ENCODE data around the gene SPN. TPM values are rescaled to one million over a fixed set of nuclear protein-coding genes. Genes with fewer than 3 reads are reported as not detected.

Gene SPN
- total and polyA plus RNA-seq, 2 experiments from 2014 or later, result 0.03 to 0.05 TPM

- no peaks in the 10 kb centered on the region for H4K20me1 ChIP-seq (ENCODE audit: insufficient read depth, poor library complexity, severe bottlenecking)
- H3K9me3 ChIP-seq (ENCODE audit: low read depth), result no peaks in the 10 kb centered on the region
- no peaks in the 10 kb centered on the region for H3K36me3 ChIP-seq (replicated peaks; ENCODE audit: insufficient read depth, low read depth)
- no peak for DNase-seq (ENCODE audit: low spot score)
- TF ChIP-seq EZH2 (IDR thresholded peaks at IDR 0.05; ENCODE audit: borderline replicate concordance) (no peak), CTCF (IDR thresholded peaks at IDR 0.05; ENCODE audit: poor library complexity) (no peak)
- no peaks in the 10 kb centered on the region for H3K27me3 ChIP-seq
- no peaks in the 10 kb centered on the region for H3K79me2 ChIP-seq
- no peak overlapping the region for H3K4me3 ChIP-seq
- WGBS (ENCODE audit: low lambda C conversion rate, missing lambda C conversion rate), result 98% methylated on average over 3 of the region's 3 CpGs
- H3K27ac ChIP-seq, result no peak overlapping the region
- no peak overlapping the region for H2AFZ ChIP-seq
- no peak overlapping the region for H3K4me2 ChIP-seq
- no peaks in the 10 kb centered on the region for H3K9me2 ChIP-seq (replicated peaks; ENCODE audit: insufficient read depth)
- H3K4me1 ChIP-seq (ENCODE audit: insufficient read depth), result peaks cover 12% of the 10 kb centered on the region
Observed at GRCh38 chr16:29668267-29668666, 5.2 kb downstream of the SPN start.

GRCh38 chr16:29673501-29673900 lies 10.5 kb downstream of the SPN start:
- DNase-seq (ENCODE audit: low spot score), result no peak
- no peaks in the 10 kb centered on the region for H3K27me3 ChIP-seq
- no peaks in the 10 kb centered on the region for H3K36me3 ChIP-seq (replicated peaks; ENCODE audit: insufficient read depth, low read depth)
- H3K4me3 ChIP-seq, result no peak overlapping the region
- H3K9me3 ChIP-seq (ENCODE audit: low read depth), result no peaks in the 10 kb centered on the region
- H3K27ac ChIP-seq, result no peak overlapping the region
- no peaks in the 10 kb centered on the region for H4K20me1 ChIP-seq (ENCODE audit: insufficient read depth, poor library complexity, severe bottlenecking)
- no peak overlapping the region for H3K4me2 ChIP-seq
- no peaks in the 10 kb centered on the region for H3K9me2 ChIP-seq (replicated peaks; ENCODE audit: insufficient read depth)
- no peaks in the 10 kb centered on the region for H3K79me2 ChIP-seq
- no peaks in the 10 kb centered on the region for H3K4me1 ChIP-seq (ENCODE audit: insufficient read depth)
- 87% methylated on average over 6 of the region's 6 CpGs for WGBS (ENCODE audit: low lambda C conversion rate, missing lambda C conversion rate)
- H2AFZ ChIP-seq, result no peak overlapping the region
- TF ChIP-seq EZH2 (IDR thresholded peaks at IDR 0.05; ENCODE audit: borderline replicate concordance), result no peak
- no peak for TF ChIP-seq EZH2phosphoT487 (IDR thresholded peaks at IDR 0.05; ENCODE audit: low read depth, severe bottlenecking, unreplicated experiment)
- no peak for TF ChIP-seq CTCF (IDR thresholded peaks at IDR 0.05; ENCODE audit: poor library complexity)

GRCh38 chr16:29674188-29674587 lies 11.1 kb downstream of the SPN start:
- H3K27me3 ChIP-seq, result no peaks in the 10 kb centered on the region
- H2AFZ ChIP-seq, result no peak overlapping the region
- H3K4me1 ChIP-seq (ENCODE audit: insufficient read depth), result no peaks in the 10 kb centered on the region
- H3K36me3 ChIP-seq (replicated peaks; ENCODE audit: insufficient read depth, low read depth), result no peaks in the 10 kb centered on the region
- 76% methylated on average over 12 of the region's 13 CpGs for WGBS (ENCODE audit: low lambda C conversion rate, missing lambda C conversion rate)
- no peaks in the 10 kb centered on the region for H3K9me3 ChIP-seq (ENCODE audit: low read depth)
- H3K79me2 ChIP-seq, result no peaks in the 10 kb centered on the region
- H3K27ac ChIP-seq, result no peak overlapping the region
- H3K4me2 ChIP-seq, result no peak overlapping the region
- H4K20me1 ChIP-seq (ENCODE audit: insufficient read depth, poor library complexity, severe bottlenecking), result no peaks in the 10 kb centered on the region
- TF ChIP-seq EZH2phosphoT487 (IDR thresholded peaks at IDR 0.05; ENCODE audit: low read depth, severe bottlenecking, unreplicated experiment), result no peak
- no peak overlapping the region for H3K4me3 ChIP-seq
- no peak for DNase-seq (ENCODE audit: low spot score)
- H3K9me2 ChIP-seq (replicated peaks; ENCODE audit: insufficient read depth), result no peaks in the 10 kb centered on the region

GRCh38 chr16:29675811-29676643 lies 13.0 kb downstream of the SPN start:
- peaks cover 7% of the 10 kb centered on the region for H3K4me1 ChIP-seq (ENCODE audit: insufficient read depth)
- no peaks in the 10 kb centered on the region for H4K20me1 ChIP-seq (ENCODE audit: insufficient read depth, poor library complexity, severe bottlenecking)
- H3K9me2 ChIP-seq (replicated peaks; ENCODE audit: insufficient read depth), result no peaks in the 10 kb centered on the region
- no peak overlapping the region for H2AFZ ChIP-seq
- no peak overlapping the region for H3K4me2 ChIP-seq
- H3K36me3 ChIP-seq (replicated peaks; ENCODE audit: insufficient read depth, low read depth), result no peaks in the 10 kb centered on the region
- no peak for DNase-seq (ENCODE audit: low spot score)
- H3K27ac ChIP-seq, result no peak overlapping the region
- no peaks in the 10 kb centered on the region for H3K27me3 ChIP-seq
- 53% methylated on average over 3 of the region's 3 CpGs for WGBS (ENCODE audit: low lambda C conversion rate, missing lambda C conversion rate)
- H3K4me3 ChIP-seq, result no peak overlapping the region
- peaks cover 8% of the 10 kb centered on the region for H3K79me2 ChIP-seq
- no peaks in the 10 kb centered on the region for H3K9me3 ChIP-seq (ENCODE audit: low read depth)
- TF ChIP-seq CTCF (IDR thresholded peaks at IDR 0.05; ENCODE audit: poor library complexity) (no peak), EZH2phosphoT487 (IDR thresholded peaks at IDR 0.05; ENCODE audit: low read depth, severe bottlenecking, unreplicated experiment) (no peak), EZH2 (IDR thresholded peaks at IDR 0.05; ENCODE audit: borderline replicate concordance) (no peak)

Data from hepatocyte (in vitro differentiated cells).